ENCODE measurements around the gene ANXA1. TPM values are rescaled to one million over a fixed set of nuclear protein-coding genes. Genes with fewer than 3 reads are reported as not detected.

Gene ANXA1
- polyA plus RNA-seq, 3 donors = 60.7 to 842 (median 700) TPM

GRCh38 chr9:73160868-73161267, 9.2 kb downstream of the ANXA1 start:
- WGBS, 3 donors = 90 to 97% (median 96%) methylated on average over 5 of the region's 5 CpGs
- H3K27ac ChIP-seq (ENCODE audit: low read depth, low read length) = no peak overlapping the region

DNA sequence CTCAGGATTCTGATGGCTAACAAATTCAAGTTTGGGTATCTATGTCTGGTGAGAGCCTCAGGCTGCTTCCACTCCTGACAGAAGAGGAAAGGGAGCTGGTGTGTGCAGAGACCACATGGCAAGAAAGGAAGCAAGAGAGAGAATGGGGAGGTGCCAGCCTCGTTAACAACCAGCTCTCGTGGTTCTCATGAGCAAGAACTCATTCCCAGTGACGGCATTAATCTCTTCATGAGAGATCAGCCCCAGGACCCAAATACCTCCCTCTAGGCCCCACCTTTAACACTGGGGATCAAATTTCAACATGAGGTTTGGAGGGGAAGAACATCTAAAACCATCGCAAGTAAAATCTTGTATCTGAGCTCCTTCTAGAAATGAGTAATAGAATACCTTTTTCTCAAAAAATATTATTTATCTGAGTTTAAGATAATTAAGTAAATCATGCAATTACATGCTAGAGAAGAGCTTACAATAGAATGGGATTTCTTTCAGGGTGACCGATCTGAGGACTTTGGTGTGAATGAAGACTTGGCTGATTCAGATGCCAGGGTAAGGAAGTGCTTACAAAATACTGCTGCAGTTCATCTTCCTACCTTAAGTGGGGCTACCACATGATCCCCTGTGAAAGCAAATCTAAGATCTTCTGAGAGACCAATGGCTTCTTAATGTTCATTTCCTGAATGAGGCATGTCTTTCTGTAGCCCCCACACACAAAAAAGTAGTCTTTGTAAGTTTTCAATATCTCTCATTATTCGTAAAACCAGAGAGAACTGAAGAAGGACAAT, 11.5 kb downstream of the ANXA1 start:
- 67 to 76% (median 70%) methylated on average over 6 of the region's 6 CpGs for WGBS, 3 donors
- H3K27ac ChIP-seq (ENCODE audit: low read depth, low read length) = no peak overlapping the region

DNA sequence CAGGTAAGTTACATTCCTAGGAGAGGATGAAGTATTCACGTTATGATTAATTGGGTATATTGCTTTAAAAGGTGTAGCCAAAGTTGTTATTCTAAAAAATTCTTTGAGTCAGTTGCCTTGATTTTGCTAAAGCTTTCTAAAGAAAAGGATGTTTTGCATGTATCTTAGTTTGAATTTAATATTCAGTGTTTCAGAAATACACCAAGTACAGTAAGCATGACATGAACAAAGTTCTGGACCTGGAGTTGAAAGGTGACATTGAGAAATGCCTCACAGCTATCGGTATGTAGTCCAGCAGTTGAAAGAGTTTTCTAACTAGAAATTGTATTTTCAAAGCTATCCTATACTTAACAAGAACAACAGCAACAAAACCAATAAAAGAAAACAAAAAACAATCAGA, 14.2 kb downstream of the ANXA1 start:
- no peak overlapping the region for H3K27ac ChIP-seq (ENCODE audit: low read depth, low read length)
- WGBS, 3 donors = 89 to 95% (median 91%) methylated on average over 2 of the region's 2 CpGs

DNA sequence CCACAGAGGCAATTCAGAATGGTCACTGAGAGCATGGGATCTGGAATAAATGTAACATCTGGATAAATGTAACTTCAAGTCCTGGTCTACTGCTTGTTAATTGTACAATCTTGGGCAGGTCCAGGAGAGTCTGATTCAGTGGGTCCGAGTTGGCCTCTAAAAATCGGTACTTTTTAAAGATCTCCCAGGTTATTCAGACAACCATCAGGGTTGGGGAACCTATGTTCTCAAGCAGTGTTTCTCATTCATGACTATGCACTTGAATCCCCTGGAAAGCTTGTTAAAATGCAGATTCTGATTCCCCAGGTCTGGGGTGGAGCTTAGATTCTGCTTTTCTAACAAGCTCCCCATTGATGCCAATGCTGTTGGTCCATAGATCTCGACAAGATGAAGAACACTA, 14.8 kb downstream of the ANXA1 start:
- H3K27ac ChIP-seq (ENCODE audit: low read depth, low read length) = no peak overlapping the region

GRCh38 chr9:73167614-73168013, 15.9 kb downstream of the ANXA1 start:
- 35 to 64% (median 40%) methylated on average over 4 of the region's 4 CpGs for WGBS, 3 donors
- no peak overlapping the region for H3K27ac ChIP-seq (ENCODE audit: low read depth, low read length)

More for the DNA sequence above, 14.8 kb downstream of the ANXA1 start:
- 88 to 99% (median 95%) methylated on average over 3 of the region's 3 CpGs for WGBS, 3 donors

DNA sequence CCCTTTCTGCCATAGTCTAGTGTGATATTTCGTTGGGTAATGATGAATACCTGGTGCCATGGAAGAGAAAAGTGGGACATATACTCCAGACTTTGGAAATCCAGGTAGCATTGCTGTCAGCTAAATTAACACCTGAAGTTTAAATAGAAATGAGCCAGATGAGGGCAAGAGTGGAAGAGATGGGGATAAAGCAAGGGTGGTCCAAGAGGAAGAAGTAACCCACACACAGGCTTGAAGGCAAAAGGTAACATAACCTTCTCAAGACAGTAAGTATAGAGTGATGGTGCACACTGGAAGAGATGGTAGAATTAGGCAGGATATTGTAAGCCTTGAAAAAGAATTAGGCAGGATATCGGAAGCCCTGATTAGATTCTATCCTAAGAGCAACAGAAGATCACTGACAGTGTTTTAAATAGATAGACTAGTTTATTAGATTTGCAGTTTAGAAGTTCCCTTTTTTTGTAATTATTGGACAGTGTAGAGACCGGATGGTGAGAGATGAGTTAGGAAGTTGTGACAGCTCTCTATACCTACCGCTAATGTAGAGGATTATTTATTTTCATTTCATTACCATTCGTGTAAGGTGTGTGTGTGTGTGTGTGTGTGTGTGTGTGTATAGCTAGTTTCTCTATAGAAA, 16.8 kb downstream of the ANXA1 start:
- no peak overlapping the region for H3K27ac ChIP-seq (ENCODE audit: low read depth, low read length)
- 69 to 75% (median 75%) methylated on average over 5 of the region's 5 CpGs for WGBS, 3 donors

- H3K27ac ChIP-seq (ENCODE audit: low read depth, low read length) = no peak overlapping the region
- 95 to 100% (median 97%) methylated on average over 3 of the region's 3 CpGs for WGBS, 3 donors
Measured at GRCh38 chr9:73170185-73170957, 18.7 kb downstream of the ANXA1 start.

DNA sequence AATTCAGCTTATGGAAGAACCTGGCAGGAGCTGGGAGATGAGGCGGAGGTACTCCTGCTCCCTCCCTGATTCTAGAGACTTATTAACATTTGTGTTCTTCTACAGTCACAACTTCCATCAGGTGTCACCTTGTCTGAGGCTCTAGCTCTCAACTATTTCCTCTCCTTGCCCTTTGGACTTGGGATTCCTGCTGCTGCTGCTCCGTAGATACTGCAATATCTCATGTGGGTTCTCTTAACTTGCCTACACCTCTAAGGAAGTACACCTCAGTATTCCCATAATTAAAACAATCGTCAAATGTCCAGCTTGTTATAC, 21.2 kb downstream of the ANXA1 start:
- no peak overlapping the region for H3K27ac ChIP-seq (ENCODE audit: low read depth, low read length)
- 60 to 81% (median 77%) methylated on average over 3 of the region's 3 CpGs for WGBS, 3 donors

- 75 to 94% (median 94%) methylated on average over 3 of the region's 3 CpGs for WGBS, 3 donors
- H3K27ac ChIP-seq (ENCODE audit: low read depth, low read length) = no peak overlapping the region
Measured at GRCh38 chr9:73173557-73174329, 22.1 kb downstream of the ANXA1 start.

DNA sequence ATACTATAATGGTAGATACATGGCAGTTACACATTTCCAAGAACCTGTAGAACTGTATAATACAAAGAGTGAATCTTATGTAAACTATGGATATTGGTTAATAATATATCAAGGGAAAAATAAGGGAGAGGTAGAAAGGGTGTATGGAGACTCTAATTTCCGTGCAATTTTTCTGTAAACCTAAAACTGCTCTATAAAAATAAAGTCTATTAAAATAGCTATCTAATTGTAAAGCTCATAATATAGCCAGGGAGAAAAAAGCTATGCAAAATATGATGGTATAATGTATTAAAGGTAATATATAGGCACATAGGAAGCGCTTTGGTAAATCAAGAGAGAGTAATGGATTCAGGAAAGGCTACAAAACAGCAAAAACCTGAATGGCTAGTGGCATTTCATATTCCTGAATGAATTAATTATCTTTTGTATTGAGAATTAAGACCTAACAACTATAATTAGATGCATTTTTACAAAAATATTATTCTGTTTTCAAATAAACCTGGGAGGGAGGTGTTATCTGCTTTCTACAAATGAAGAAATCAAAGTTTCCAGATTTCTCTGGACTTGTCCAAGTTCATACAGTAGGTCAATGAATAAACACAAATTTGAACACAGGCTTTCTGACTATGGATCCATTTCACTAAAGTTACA, 22.8 kb downstream of the ANXA1 start:
- no peak overlapping the region for H3K27ac ChIP-seq (ENCODE audit: low read depth, low read length)
- WGBS, 3 donors = 92 to 96% (median 93%) methylated on average over 2 of the region's 2 CpGs

- WGBS, 3 donors = 72 to 90% (median 81%) methylated on average over 4 of the region's 4 CpGs
- no peak overlapping the region for H3K27ac ChIP-seq (ENCODE audit: low read depth, low read length)
Measured at GRCh38 chr9:73176450-73176875, 24.8 kb downstream of the ANXA1 start.

GRCh38 chr9:73178044-73178443, 26.4 kb downstream of the ANXA1 start:
- WGBS, 3 donors = 67 to 91% (median 88%) methylated on average over 2 of the region's 2 CpGs
- no peak overlapping the region for H3K27ac ChIP-seq (ENCODE audit: low read depth, low read length)

GRCh38 chr9:73179589-73179988, 27.9 kb downstream of the ANXA1 start:
- H3K27ac ChIP-seq (ENCODE audit: low read depth, low read length) = no peak overlapping the region

DNA sequence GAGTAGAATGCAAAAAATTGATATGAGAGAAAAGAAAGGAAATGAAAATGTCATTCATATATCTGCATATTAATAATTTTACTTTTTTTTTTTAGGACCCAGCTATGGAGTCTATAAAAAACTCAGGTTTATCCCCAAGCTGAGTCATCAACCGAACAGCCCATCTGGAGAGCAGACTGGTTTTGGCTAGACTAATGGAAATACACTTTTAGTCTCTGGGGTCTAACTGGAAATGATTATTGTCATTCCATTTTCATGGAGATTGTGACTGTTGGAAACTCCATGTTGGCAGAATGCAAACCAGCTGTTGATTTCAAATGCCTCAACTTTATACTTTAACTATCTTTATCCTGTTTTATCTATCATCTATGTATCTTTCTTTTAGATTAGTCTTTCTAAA, 28.7 kb downstream of the ANXA1 start:
- 42 to 66% (median 42%) methylated on average over 1 of the region's 1 CpG for whole genome bisulfite sequencing, 3 donors
- no peak overlapping the region for H3K27ac ChIP-seq (ENCODE audit: low read depth, low read length)

More at GRCh38 chr9:73179589-73179988, 27.9 kb downstream of the ANXA1 start:
- 48 to 58% (median 57%) methylated on average over 3 of the region's 3 CpGs for WGBS, 3 donors

- 58 to 85% (median 74%) methylated on average over 1 of the region's 1 CpG for WGBS, 3 donors
- H3K27ac ChIP-seq (ENCODE audit: low read depth, low read length) = no peak overlapping the region
Measured at GRCh38 chr9:73182928-73183327, 31.3 kb downstream of the ANXA1 start.

- no peak overlapping the region for H3K27ac ChIP-seq (ENCODE audit: low read depth, low read length)
Measured at GRCh38 chr9:73183428-73183827, 31.8 kb downstream of the ANXA1 start.

GRCh38 chr9:73183917-73184861, 32.5 kb downstream of the ANXA1 start:
- 54 to 61% (median 55%) methylated on average over 3 of the region's 3 CpGs for WGBS, 3 donors
- no peak overlapping the region for H3K27ac ChIP-seq (ENCODE audit: low read depth, low read length)
